HepG2 (cell line): ENCODE data around the gene ARHGAP23.

ENCODE experiments used
- BORCS8-MEF2B ChIP-seq: sonication (generic); formaldehyde crosslinking; IDR thresholded peaks from 2 replicates; pipeline ENCODE4 v1.8.0; 2022; ENCODE audit warnings: mild to moderate bottlenecking, missing genetic modification reagents
- EZH2 ChIP-seq: conservative IDR thresholded peaks from 2 replicates; pipeline ENCODE4 v1.6.1; 2012; ENCODE audit warnings: mild to moderate bottlenecking, low read depth, low read length, moderate library complexity
- FOXP1 ChIP-seq, 2 experiments: fragments of 450-650 bp in 1 of 2; IDR thresholded peaks; 2 replicates each; pipeline ENCODE4 v1.6.1; 2017 to 2018; ENCODE audit warnings: antibody characterized with exemption in 1 of 2
- NPAS2 ChIP-seq: sonication (generic); formaldehyde crosslinking; IDR thresholded peaks from 2 replicates; pipeline ENCODE4 v1.8.0; 2022; ENCODE audit warnings: mild to moderate bottlenecking, missing genetic modification reagents, borderline replicate concordance
- POLR2A ChIP-seq, 2 experiments: IDR thresholded peaks; 2 replicates each; pipeline ENCODE4 v1.6.1; 2011; ENCODE audit warnings: low read depth in 2 of 2, low read length in 2 of 2, mild to moderate bottlenecking in 1 of 2, moderate library complexity in 1 of 2; ENCODE audit not compliant: insufficient read depth in 1 of 2
- RFX5 ChIP-seq: IDR thresholded peaks from 2 replicates; pipeline ENCODE4 v1.6.1; 2011; ENCODE audit warnings: low read depth, low read length, improper control_type of control experiment
- SP2 ChIP-seq: sonication (generic); formaldehyde crosslinking; IDR thresholded peaks from 2 replicates; pipeline ENCODE4 v1.5.1; 2020; ENCODE audit warnings: mild to moderate bottlenecking, missing genetic modification reagents
- TBX2 ChIP-seq: sonication (generic); formaldehyde crosslinking; IDR thresholded peaks from 2 replicates; pipeline ENCODE4 v1.5.0; 2020; ENCODE audit warnings: missing genetic modification reagents, mild to moderate bottlenecking, borderline replicate concordance
- ZSCAN29 ChIP-seq: sonication (generic); formaldehyde crosslinking; conservative IDR thresholded peaks from 2 replicates; pipeline ENCODE4 v1.4.0; 2020; ENCODE audit warnings: mild to moderate bottlenecking, missing genetic modification reagents
- TF ChIP-seq, protein P1 (sequence below): sonication (generic); formaldehyde crosslinking; IDR thresholded peaks from 2 replicates; pipeline ENCODE4 v1.4.0; 2020; ENCODE audit warnings: low read depth, mild to moderate bottlenecking, missing genetic modification reagents
- TF ChIP-seq, protein P2 (sequence below): IDR thresholded peaks from 2 replicates; pipeline ENCODE4 v1.6.1; 2016; ENCODE audit warnings: mild to moderate bottlenecking, missing biosample characterization, missing genetic modification reagents
- TF ChIP-seq, protein P3 (sequence below), 2 experiments: IDR thresholded peaks; 2 replicates each; pipeline ENCODE4 v1.6.1; 2011 to 2012; ENCODE audit warnings: low read length in 2 of 2, borderline replicate concordance in 1 of 2, low read depth in 1 of 2, mild to moderate bottlenecking in 1 of 2, moderate library complexity in 1 of 2

DNA sequence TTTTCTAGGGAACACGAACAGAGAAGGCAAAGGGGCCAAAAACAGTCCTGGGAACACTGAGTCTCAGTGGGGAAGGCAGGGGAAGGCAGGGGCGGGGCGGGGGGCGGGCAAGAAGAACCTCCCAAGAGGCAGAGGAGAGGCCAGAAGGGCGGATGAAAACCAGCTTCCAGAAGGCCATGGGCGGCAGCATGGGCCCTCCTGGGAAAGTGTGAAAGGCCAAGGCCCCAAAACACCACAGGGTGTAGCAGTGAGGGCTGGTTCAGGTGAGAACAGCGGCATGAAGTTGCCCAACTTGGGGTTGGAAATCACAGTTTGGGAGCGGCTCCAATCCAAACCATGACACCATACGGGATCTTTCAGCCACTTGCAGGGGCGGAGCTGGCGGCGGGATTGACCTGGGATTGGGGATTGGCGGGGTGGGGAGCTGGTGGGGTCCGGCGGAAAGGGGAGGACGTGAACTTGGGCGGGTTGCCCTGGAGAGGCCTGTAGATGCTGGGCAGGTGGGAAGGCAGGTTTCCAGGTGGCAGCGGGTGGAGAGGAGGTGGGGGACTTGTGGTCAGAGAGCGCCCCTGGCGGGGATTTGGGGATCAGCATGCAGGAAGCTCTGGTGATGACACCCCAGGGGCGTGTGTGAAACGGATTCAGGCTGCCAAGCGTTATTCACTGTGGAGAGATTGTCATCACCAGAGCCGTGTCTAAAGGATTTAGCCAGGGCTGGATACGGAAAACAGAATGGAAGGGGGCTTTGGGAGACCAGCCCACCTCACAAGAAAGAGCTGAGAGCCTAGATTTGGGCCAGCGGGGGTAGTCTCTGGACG, 80.9 kb downstream of the ARHGAP23 start:
- no peak for TF ChIP-seq FOXP1 (IDR thresholded peaks at IDR 0.05)
- TF ChIP-seq FOXP1 (CRISPR knock-in tag; IDR thresholded peaks at IDR 0.05), result no peak
- TF ChIP-seq, protein P1, sequence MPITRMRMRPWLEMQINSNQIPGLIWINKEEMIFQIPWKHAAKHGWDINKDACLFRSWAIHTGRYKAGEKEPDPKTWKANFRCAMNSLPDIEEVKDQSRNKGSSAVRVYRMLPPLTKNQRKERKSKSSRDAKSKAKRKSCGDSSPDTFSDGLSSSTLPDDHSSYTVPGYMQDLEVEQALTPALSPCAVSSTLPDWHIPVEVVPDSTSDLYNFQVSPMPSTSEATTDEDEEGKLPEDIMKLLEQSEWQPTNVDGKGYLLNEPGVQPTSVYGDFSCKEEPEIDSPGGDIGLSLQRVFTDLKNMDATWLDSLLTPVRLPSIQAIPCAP (CRISPR knock-in tag), result no peak
- no peak for TF ChIP-seq RFX5
- TF ChIP-seq TBX2 (CRISPR knock-in tag), result peak; percentile 41; the same call in 1 of the 2 replicates
- TF ChIP-seq, protein P2, sequence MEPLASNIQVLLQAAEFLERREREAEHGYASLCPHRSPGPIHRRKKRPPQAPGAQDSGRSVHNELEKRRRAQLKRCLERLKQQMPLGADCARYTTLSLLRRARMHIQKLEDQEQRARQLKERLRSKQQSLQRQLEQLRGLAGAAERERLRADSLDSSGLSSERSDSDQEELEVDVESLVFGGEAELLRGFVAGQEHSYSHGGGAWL (CRISPR knock-in tag), result 0 out of 2 replicates have a peak, but pooled peaks have one; percentile 35
- no peak for TF ChIP-seq ZSCAN29 (CRISPR knock-in tag)
- no peak for TF ChIP-seq SP2
- TF ChIP-seq NPAS2 (CRISPR knock-in tag), result no peak
- TF ChIP-seq, protein P3, sequence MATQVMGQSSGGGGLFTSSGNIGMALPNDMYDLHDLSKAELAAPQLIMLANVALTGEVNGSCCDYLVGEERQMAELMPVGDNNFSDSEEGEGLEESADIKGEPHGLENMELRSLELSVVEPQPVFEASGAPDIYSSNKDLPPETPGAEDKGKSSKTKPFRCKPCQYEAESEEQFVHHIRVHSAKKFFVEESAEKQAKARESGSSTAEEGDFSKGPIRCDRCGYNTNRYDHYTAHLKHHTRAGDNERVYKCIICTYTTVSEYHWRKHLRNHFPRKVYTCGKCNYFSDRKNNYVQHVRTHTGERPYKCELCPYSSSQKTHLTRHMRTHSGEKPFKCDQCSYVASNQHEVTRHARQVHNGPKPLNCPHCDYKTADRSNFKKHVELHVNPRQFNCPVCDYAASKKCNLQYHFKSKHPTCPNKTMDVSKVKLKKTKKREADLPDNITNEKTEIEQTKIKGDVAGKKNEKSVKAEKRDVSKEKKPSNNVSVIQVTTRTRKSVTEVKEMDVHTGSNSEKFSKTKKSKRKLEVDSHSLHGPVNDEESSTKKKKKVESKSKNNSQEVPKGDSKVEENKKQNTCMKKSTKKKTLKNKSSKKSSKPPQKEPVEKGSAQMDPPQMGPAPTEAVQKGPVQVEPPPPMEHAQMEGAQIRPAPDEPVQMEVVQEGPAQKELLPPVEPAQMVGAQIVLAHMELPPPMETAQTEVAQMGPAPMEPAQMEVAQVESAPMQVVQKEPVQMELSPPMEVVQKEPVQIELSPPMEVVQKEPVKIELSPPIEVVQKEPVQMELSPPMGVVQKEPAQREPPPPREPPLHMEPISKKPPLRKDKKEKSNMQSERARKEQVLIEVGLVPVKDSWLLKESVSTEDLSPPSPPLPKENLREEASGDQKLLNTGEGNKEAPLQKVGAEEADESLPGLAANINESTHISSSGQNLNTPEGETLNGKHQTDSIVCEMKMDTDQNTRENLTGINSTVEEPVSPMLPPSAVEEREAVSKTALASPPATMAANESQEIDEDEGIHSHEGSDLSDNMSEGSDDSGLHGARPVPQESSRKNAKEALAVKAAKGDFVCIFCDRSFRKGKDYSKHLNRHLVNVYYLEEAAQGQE (IDR thresholded peaks at IDR 0.05; ENCODE audit: borderline replicate concordance in 1 of 2, low read depth in 1 of 2, low read length in 2 of 2), result no peak
- TF ChIP-seq EZH2, result peak; percentile 12; the same call in 1 of the 2 replicates
- TF ChIP-seq BORCS8-MEF2B (CRISPR knock-in tag), result 0 out of 2 replicates have a peak, but pooled peaks have one; percentile 25
- no peak for TF ChIP-seq POLR2A (IDR thresholded peaks at IDR 0.05; ENCODE audit: insufficient read depth in 1 of 2, low read depth in 2 of 2, low read length in 2 of 2)
